Esophagus muscularis mucosa (tissue), 4 donors: ENCODE data around the gene INO80D. TPM values are rescaled to one million over a fixed set of nuclear protein-coding genes. Genes with fewer than 3 reads are reported as not detected.

Source experiments
- DNase-seq: peaks from one replicate; pipeline ENCODE4 v3.0.0-alpha.2; 2017; ENCODE audit errors: extremely low spot score
- H3K27ac ChIP-seq, 4 donors: fragments of 200-600 bp; sonication (generic); replicated peaks in 1 of 4; 1 replicate in 3 of 4; 2 replicates in 1 of 4; pipeline ENCODE4 v1.5.1; 2016 to 2019; ENCODE audit warnings: mild to moderate bottlenecking in 1 of 4
- H3K27me3 ChIP-seq, 4 donors: fragments of 200-600 bp; sonication (generic); one replicate each; pipeline versions ENCODE4 v1.5.1 to v1.6.0; 2016 to 2019
- H3K36me3 ChIP-seq, 4 donors: fragments of 200-600 bp; sonication (generic); one replicate each; pipeline ENCODE4 v1.5.1; 2016 to 2019
- H3K4me1 ChIP-seq, 4 donors: fragments of 200-600 bp; sonication (generic); one replicate each; pipeline ENCODE4 v1.5.1; 2016 to 2019
- H3K4me3 ChIP-seq, 4 donors: fragments of 200-600 bp; sonication (generic); 1 replicate in 2 of 4; 2 replicates in 2 of 4; pipeline ENCODE4 v1.5.1; 2016 to 2019; ENCODE audit warnings: mild to moderate bottlenecking in 4 of 4, moderate library complexity in 1 of 4
- H3K9me3 ChIP-seq, 4 donors: fragments of 200-600 bp; sonication (generic); 1 replicate in 3 of 4; 2 replicates in 1 of 4; pipeline ENCODE4 v1.5.1; 2016 to 2019
- CTCF ChIP-seq, 3 experiments: fragments of 200-600 bp in 2 of 3; fragments of 450-650 bp in 1 of 3; sonication (generic) in 2 of 3; IDR thresholded peaks; one replicate each; pipeline ENCODE4 v1.5.1; 2017 to 2019; ENCODE audit warnings: antibody characterized with exemption in 3 of 3, mild to moderate bottlenecking in 2 of 3, moderate library complexity in 1 of 3
- EP300 ChIP-seq: sonication (generic); formaldehyde crosslinking; IDR thresholded peaks from one replicate; pipeline ENCODE4 v1.6.1; 2017; ENCODE audit warnings: antibody characterized with exemption
- POLR2A ChIP-seq: fragments of 450-650 bp; IDR thresholded peaks from one replicate; pipeline ENCODE4 v1.6.1; 2017; ENCODE audit warnings: antibody characterized with exemption, moderate library complexity, mild to moderate bottlenecking, low read depth
- POLR2AphosphoS5 ChIP-seq, 2 donors: sonication (generic); formaldehyde crosslinking; IDR thresholded peaks; one replicate each; pipeline ENCODE4 v1.6.1; 2017; ENCODE audit warnings: antibody characterized with exemption in 2 of 2
- WGBS: methylation state at CpG from one replicate; pipeline ENCODE4 v1.1.5; 2018; 5-methylcytosine and 5-hydroxymethylcytosine counted together
- intact Hi-C: fragments of 100-400 bp; cut with DNase I; formaldehyde crosslinking; loops from one replicate; pipeline ENCODE4 v1.15.1; 2023
- total RNA-seq, 4 donors: library from RNA; depleted of rRNA; stranded (reverse); fragments of >200 nt; gene quantifications; one replicate each; pipeline versions ENCODE4 v1.1.0 to v1.2.1, GENCODE V29; 2016

INO80D gene
- total RNA-seq, 4 donors from 2014 or later: 11.1 to 19.9 (median 16.2) TPM

GRCh38 chr2:206068207-206068606 is 17.8 kb downstream of the INO80D start:
- WGBS: 100% methylated on average over 1 of the region's 1 CpG
- Histone ChIP-seq H3K4me3 (no peak overlapping the region), H3K36me3 (peaks cover 0 to 4% (median under 1%) of the 10 kb centered on the region in 4 donors), H3K9me3 (no peaks in the 10 kb centered on the region), H3K27ac (no peak overlapping the region), H3K27me3 (no peaks in the 10 kb centered on the region), H3K4me1 (peaks cover 0 to 12% (median 0%) of the 10 kb centered on the region in 4 donors)
- no peak for DNase-seq
- intact Hi-C loops: no loop called here
- TF ChIP-seq POLR2A: no peak
- no peak for TF ChIP-seq CTCF (IDR thresholded peaks at IDR 0.05)
- no peak for TF ChIP-seq EP300
- TF ChIP-seq POLR2AphosphoS5 (IDR thresholded peaks at IDR 0.05): no peak

- no peak for TF ChIP-seq EP300
- no peak for TF ChIP-seq POLR2AphosphoS5 (IDR thresholded peaks at IDR 0.05)
- no peak for TF ChIP-seq POLR2A
- no peak for TF ChIP-seq CTCF (IDR thresholded peaks at IDR 0.05)
- 88% methylated on average over 2 of the region's 2 CpGs for WGBS
Measured at GRCh38 chr2:206064077-206064476, 21.9 kb downstream of the INO80D start.

GRCh38 chr2:206063635-206064034 is 22.3 kb downstream of the INO80D start:
- Histone ChIP-seq H3K4me1 (peaks cover 0 to 3% (median 0%) of the 10 kb centered on the region in 4 donors), H3K9me3 (no peaks in the 10 kb centered on the region), H3K27me3 (no peaks in the 10 kb centered on the region), H3K4me3 (no peak overlapping the region), H3K27ac (no peak overlapping the region), H3K36me3 (peaks cover 0 to 45% (median 23%) of the 10 kb centered on the region in 4 donors)
- no peak for DNase-seq
- TF ChIP-seq EP300 (no peak), POLR2A (no peak), CTCF (IDR thresholded peaks at IDR 0.05) (no peak), POLR2AphosphoS5 (IDR thresholded peaks at IDR 0.05) (no peak)
- WGBS: 100% methylated on average over 1 of the region's 1 CpG
- intact Hi-C loops: no loop called here

More at GRCh38 chr2:206064077-206064476, 21.9 kb downstream of the INO80D start:
- DNase-seq: no peak
- H3K4me1 ChIP-seq: peaks cover 0 to 3% (median 0%) of the 10 kb centered on the region in 4 donors
- intact Hi-C loops: no loop called here
- peaks cover 0 to 41% (median 21%) of the 10 kb centered on the region in 4 donors for H3K36me3 ChIP-seq
- no peak overlapping the region for H3K27ac ChIP-seq
- H3K4me3 ChIP-seq: no peak overlapping the region
- H3K9me3 ChIP-seq: no peaks in the 10 kb centered on the region
- H3K27me3 ChIP-seq: no peaks in the 10 kb centered on the region

- intact Hi-C loops: no loop called here
- Histone ChIP-seq H3K27me3 (no peaks in the 10 kb centered on the region), H3K4me3 (no peak overlapping the region), H3K4me1 (peaks cover 0 to 3% (median 0%) of the 10 kb centered on the region in 4 donors), H3K36me3 (peaks cover 0 to 53% (median 27%) of the 10 kb centered on the region in 4 donors), H3K9me3 (no peaks in the 10 kb centered on the region), H3K27ac (no peak overlapping the region)
- WGBS: 90% methylated on average over 7 of the region's 7 CpGs
- TF ChIP-seq EP300 (no peak), POLR2A (no peak), CTCF (IDR thresholded peaks at IDR 0.05) (no peak)
- no peak for DNase-seq
Measured at GRCh38 chr2:206062724-206063123, 23.2 kb downstream of the INO80D start.

GRCh38 chr2:206056286-206056685 is 29.7 kb downstream of the INO80D start:
- intact Hi-C loops: no loop called here
- H3K4me1 ChIP-seq: peaks cover 0 to 12% (median 0%) of the 10 kb centered on the region in 4 donors
- H3K4me3 ChIP-seq: no peak overlapping the region
- no peak for DNase-seq
- no peak overlapping the region for H3K27ac ChIP-seq
- TF ChIP-seq POLR2A (no peak), EP300 (no peak), POLR2AphosphoS5 (IDR thresholded peaks at IDR 0.05) (no peak), CTCF (IDR thresholded peaks at IDR 0.05) (no peak)
- no peaks in the 10 kb centered on the region for H3K9me3 ChIP-seq
- WGBS: 94% methylated on average over 8 of the region's 8 CpGs
- no peaks in the 10 kb centered on the region for H3K27me3 ChIP-seq
- peaks cover 11 to 82% (median 41%) of the 10 kb centered on the region in 4 donors for H3K36me3 ChIP-seq
